Measurements from ENCODE around the gene PDGFD. TPM values are rescaled to one million over a fixed set of nuclear protein-coding genes. Genes with fewer than 3 reads are reported as not detected.
"Not testable (repeated sequence)": the region's sequence is repeated elsewhere in the genome, so short reads cannot be mapped to it uniquely, and the experiment has no call there.

Gene PDGFD
- total RNA-seq, 1 donor from 2014 or later = 2.2 TPM

DNA sequence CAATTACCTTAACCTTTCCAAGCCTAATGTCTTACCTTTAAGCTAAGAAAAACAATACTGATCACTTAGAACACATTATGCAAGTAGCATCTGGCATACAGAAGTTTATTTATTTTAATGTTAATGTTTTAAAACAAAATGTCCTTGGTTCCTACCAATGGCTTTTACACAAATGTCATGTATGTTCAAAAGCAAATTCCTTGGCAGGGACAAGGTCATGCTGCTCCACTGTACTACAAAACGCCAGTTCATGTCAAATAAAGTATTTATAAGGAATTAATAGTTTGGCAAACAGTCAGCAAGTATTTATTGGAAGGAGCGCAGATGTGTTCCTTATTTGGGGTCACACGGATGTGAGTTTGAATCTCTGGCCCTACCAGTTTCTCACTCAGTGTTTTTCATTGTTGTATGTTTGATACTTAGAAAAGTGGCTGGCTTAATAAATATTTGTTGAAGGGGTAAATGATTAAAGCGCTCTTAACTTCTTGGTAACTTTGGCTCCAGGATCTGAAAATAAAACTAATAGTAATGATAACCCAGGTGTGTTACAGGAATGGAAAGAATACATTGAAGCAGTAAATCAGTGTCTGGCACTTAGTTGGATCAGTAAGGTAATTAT is 108.9 kb downstream of the PDGFD start:
- H3K4me3 Mint-ChIP-seq (ENCODE audit: unreplicated experiment) = no peak overlapping the region
- H3K27ac Mint-ChIP-seq (ENCODE audit: unreplicated experiment) = no peak overlapping the region
- H3K36me3 Mint-ChIP-seq (ENCODE audit: unreplicated experiment) = no peaks in the 10 kb centered on the region
- no peaks in the 10 kb centered on the region for H3K9me3 Mint-ChIP-seq (ENCODE audit: unreplicated experiment)
- DNase-seq (ENCODE audit: extremely low spot score, unreplicated experiment) = no peak
- no peaks in the 10 kb centered on the region for H3K27me3 Mint-ChIP-seq (ENCODE audit: unreplicated experiment)
- TF ChIP-seq, protein P1, sequence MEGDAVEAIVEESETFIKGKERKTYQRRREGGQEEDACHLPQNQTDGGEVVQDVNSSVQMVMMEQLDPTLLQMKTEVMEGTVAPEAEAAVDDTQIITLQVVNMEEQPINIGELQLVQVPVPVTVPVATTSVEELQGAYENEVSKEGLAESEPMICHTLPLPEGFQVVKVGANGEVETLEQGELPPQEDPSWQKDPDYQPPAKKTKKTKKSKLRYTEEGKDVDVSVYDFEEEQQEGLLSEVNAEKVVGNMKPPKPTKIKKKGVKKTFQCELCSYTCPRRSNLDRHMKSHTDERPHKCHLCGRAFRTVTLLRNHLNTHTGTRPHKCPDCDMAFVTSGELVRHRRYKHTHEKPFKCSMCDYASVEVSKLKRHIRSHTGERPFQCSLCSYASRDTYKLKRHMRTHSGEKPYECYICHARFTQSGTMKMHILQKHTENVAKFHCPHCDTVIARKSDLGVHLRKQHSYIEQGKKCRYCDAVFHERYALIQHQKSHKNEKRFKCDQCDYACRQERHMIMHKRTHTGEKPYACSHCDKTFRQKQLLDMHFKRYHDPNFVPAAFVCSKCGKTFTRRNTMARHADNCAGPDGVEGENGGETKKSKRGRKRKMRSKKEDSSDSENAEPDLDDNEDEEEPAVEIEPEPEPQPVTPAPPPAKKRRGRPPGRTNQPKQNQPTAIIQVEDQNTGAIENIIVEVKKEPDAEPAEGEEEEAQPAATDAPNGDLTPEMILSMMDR (IDR thresholded peaks at IDR 0.05) = no peak
- H3K4me1 Mint-ChIP-seq (ENCODE audit: unreplicated experiment) = no peaks in the 10 kb centered on the region

DNA sequence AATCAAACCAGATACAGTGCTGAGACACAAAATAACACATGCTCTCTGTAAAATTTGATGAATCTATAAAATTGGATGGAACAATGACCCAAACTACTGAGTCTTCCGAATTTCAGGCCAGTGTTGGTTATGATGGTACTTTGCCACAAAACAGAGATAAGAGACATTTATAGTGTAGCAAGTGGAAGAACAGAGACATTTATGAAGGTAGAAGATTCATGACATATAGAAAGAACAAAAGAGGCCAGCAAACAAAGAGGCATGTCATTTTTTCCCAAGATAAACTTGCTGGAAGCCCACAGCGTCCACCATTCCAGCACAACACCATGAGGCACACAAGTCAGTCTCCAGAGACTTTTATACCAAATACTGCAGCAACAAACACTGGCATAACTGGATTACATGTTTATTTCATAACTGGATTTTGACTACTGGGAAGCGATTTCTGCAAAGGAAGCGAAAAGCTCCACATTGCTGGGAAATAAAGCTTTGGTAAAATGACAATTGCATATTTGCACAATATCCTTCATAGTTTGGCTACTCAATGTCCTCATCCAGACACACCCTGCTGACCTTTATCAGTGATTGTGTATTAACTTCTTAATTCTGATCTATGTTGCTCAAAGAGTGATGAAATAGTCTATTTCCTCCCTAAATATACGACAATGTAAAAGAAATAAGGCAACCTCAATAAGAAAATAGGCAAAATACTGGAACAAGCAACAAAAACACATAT is 110.0 kb downstream of the PDGFD start:
- H3K36me3 Mint-ChIP-seq (ENCODE audit: unreplicated experiment) = no peaks in the 10 kb centered on the region
- DNase-seq (ENCODE audit: extremely low spot score, unreplicated experiment) = no peak
- no peaks in the 10 kb centered on the region for H3K4me1 Mint-ChIP-seq (ENCODE audit: unreplicated experiment)
- TF ChIP-seq, protein P1 (IDR thresholded peaks at IDR 0.05) = no peak
- no peak overlapping the region for H3K4me3 Mint-ChIP-seq (ENCODE audit: unreplicated experiment)
- H3K27me3 Mint-ChIP-seq (ENCODE audit: unreplicated experiment) = no peaks in the 10 kb centered on the region
- no peak overlapping the region for H3K27ac Mint-ChIP-seq (ENCODE audit: unreplicated experiment)
- no peaks in the 10 kb centered on the region for H3K9me3 Mint-ChIP-seq (ENCODE audit: unreplicated experiment)

DNA sequence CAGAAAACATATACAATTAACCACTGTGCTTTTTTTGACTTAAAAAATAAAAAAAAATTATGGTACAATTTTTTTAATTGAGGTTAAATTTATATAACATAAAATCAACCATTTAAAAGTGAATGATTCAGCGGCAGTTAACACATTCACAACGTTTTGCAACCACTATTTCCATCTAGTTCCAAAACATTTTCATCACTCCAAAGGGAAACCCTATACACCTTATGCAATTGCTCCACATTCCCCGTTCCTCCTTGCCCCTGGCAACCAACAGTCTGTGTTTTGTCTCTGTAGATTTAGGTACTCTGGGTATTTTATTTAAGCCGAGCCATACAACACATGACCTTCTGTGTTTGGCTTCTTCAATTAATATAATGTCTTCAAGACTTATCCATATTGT is 112.2 kb downstream of the PDGFD start:
- Mint-ChIP-seq H3K27me3 (ENCODE audit: unreplicated experiment) (no peaks in the 10 kb centered on the region), H3K36me3 (ENCODE audit: unreplicated experiment) (no peaks in the 10 kb centered on the region), H3K4me3 (ENCODE audit: unreplicated experiment) (no peak overlapping the region), H3K4me1 (ENCODE audit: unreplicated experiment) (no peaks in the 10 kb centered on the region), H3K9me3 (ENCODE audit: unreplicated experiment) (no peaks in the 10 kb centered on the region), H3K27ac (ENCODE audit: unreplicated experiment) (no peak overlapping the region)
- TF ChIP-seq, protein P1 (IDR thresholded peaks at IDR 0.05) = no peak
- DNase-seq (ENCODE audit: extremely low spot score, unreplicated experiment) = no peak

DNA sequence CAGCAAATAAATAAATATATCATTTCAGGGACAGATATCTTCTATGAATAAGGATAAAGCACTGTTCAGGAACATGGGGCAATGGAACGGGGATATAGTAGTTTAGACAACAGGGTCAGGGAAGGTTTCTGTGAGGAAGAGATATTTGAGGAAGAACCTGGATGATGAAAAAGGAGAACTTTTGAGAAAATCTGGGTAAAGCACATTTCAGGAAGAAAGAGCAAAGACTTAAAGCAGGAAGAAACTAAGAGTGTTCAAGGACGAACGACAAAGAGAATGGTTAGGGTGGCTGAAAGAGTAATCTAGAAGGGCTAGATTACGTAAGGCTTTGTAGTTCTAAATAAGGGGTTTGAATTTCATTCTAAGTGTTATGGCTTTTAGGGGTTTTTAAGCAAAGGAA is 114.8 kb downstream of the PDGFD start:
- no peaks in the 10 kb centered on the region for H3K4me1 Mint-ChIP-seq (ENCODE audit: unreplicated experiment)
- no peak overlapping the region for H3K27ac Mint-ChIP-seq (ENCODE audit: unreplicated experiment)
- no peaks in the 10 kb centered on the region for H3K36me3 Mint-ChIP-seq (ENCODE audit: unreplicated experiment)
- H3K27me3 Mint-ChIP-seq (ENCODE audit: unreplicated experiment) = no peaks in the 10 kb centered on the region
- no peak overlapping the region for H3K4me3 Mint-ChIP-seq (ENCODE audit: unreplicated experiment)
- TF ChIP-seq, protein P1 (IDR thresholded peaks at IDR 0.05) = no peak
- H3K9me3 Mint-ChIP-seq (ENCODE audit: unreplicated experiment) = no peaks in the 10 kb centered on the region
- DNase-seq (ENCODE audit: extremely low spot score, unreplicated experiment) = no peak

- H3K36me3 Mint-ChIP-seq (ENCODE audit: unreplicated experiment); DNase-seq (ENCODE audit: extremely low spot score, unreplicated experiment); H3K4me3 Mint-ChIP-seq (ENCODE audit: unreplicated experiment); H3K9me3 Mint-ChIP-seq (ENCODE audit: unreplicated experiment); H3K27me3 Mint-ChIP-seq (ENCODE audit: unreplicated experiment); H3K4me1 Mint-ChIP-seq (ENCODE audit: unreplicated experiment); H3K27ac Mint-ChIP-seq (ENCODE audit: unreplicated experiment): not testable (repeated sequence)
These were observed 117.1 kb downstream of the PDGFD start for GRCh38 chr11:104046858-104047257.

Data from osteocyte (in vitro differentiated cells).